GM12878 (cell line): Measurements from ENCODE around the gene RAMACL. TPM values are rescaled to one million over a fixed set of nuclear protein-coding genes. Genes with fewer than 3 reads are reported as not detected.

Experiments
- ATF2 ChIP-seq: IDR thresholded peaks from 2 replicates; pipeline ENCODE4 v1.6.1; 2012; ENCODE audit warnings: low read length, inconsistent platforms
- E2F8 ChIP-seq: fragments of 450-650 bp; IDR thresholded peaks from 2 replicates; pipeline ENCODE4 v1.6.1; 2018; ENCODE audit warnings: mild to moderate bottlenecking, low read depth, moderate library complexity; ENCODE audit not compliant: partially characterized antibody
- FOXM1 ChIP-seq: IDR thresholded peaks from 2 replicates; pipeline ENCODE4 v1.6.1; 2012; ENCODE audit warnings: low read depth, mild to moderate bottlenecking, inconsistent platforms, low read length, moderate library complexity
- GATAD2B ChIP-seq: fragments of 450-650 bp; conservative IDR thresholded peaks from 2 replicates; pipeline ENCODE4 v1.6.1; 2017; ENCODE audit warnings: low read depth, mild to moderate bottlenecking, moderate library complexity
- IRF4 ChIP-seq: IDR thresholded peaks from 2 replicates; pipeline ENCODE4 v1.6.1; 2011; ENCODE audit warnings: low read depth, low read length
- JUNB ChIP-seq: IDR thresholded peaks from 2 replicates; pipeline ENCODE4 v1.6.1; 2016; ENCODE audit warnings: antibody characterized with exemption, mild to moderate bottlenecking
- MAX ChIP-seq: IDR thresholded peaks from 2 replicates; pipeline ENCODE4 v1.6.1; 2012; ENCODE audit warnings: low read depth, low read length, improper control_type of control experiment
- NKRF ChIP-seq: fragments of 450-650 bp; conservative IDR thresholded peaks from 2 replicates; pipeline ENCODE4 v1.6.1; 2017; ENCODE audit warnings: mild to moderate bottlenecking, moderate library complexity
- PAX8 ChIP-seq: fragments of 450-650 bp; IDR thresholded peaks from 2 replicates; pipeline ENCODE4 v1.6.1; 2017; ENCODE audit warnings: mild to moderate bottlenecking, moderate library complexity
- PKNOX1 ChIP-seq: fragments of 450-650 bp; IDR thresholded peaks from 2 replicates; pipeline ENCODE4 v1.6.1; 2016; ENCODE audit warnings: mild to moderate bottlenecking
- POLR2AphosphoS2 ChIP-seq: IDR thresholded peaks from 2 replicates; pipeline ENCODE4 v1.6.1; 2011; ENCODE audit warnings: low read depth, mild to moderate bottlenecking, low read length, improper control_type of control experiment, moderate library complexity
- RAD21 ChIP-seq: IDR thresholded peaks from 2 replicates; pipeline ENCODE4 v1.6.1; 2011; ENCODE audit warnings: mild to moderate bottlenecking, low read depth, low read length, moderate library complexity; ENCODE audit not compliant: insufficient read depth
- RCOR1 ChIP-seq: conservative IDR thresholded peaks from 2 replicates; pipeline ENCODE4 v1.6.1; 2012; ENCODE audit warnings: low read depth, low read length, improper control_type of control experiment
- SIN3A ChIP-seq: IDR thresholded peaks from 2 replicates; pipeline ENCODE4 v1.6.1; 2012; ENCODE audit warnings: low read depth, low read length, improper control_type of control experiment
- SMAD5 ChIP-seq: IDR thresholded peaks from 2 replicates; pipeline ENCODE4 v1.6.1; 2016; ENCODE audit warnings: antibody characterized with exemption, low read depth
- TCF3 ChIP-seq: IDR thresholded peaks from 2 replicates; pipeline ENCODE4 v1.6.1; 2012; ENCODE audit warnings: low read depth, mild to moderate bottlenecking, low read length, borderline replicate concordance; ENCODE audit not compliant: insufficient read depth
- YY1 ChIP-seq: IDR thresholded peaks from 2 replicates; pipeline ENCODE4 v1.6.1; 2011; ENCODE audit warnings: low read depth, mild to moderate bottlenecking, low read length
- ZBED1 ChIP-seq: IDR thresholded peaks from 2 replicates; pipeline ENCODE4 v1.6.1; 2016; ENCODE audit warnings: borderline replicate concordance
- ZBTB11 ChIP-seq: fragments of 450-650 bp; formaldehyde crosslinking; IDR thresholded peaks from 2 replicates; pipeline ENCODE4 v1.5.0; 2022; ENCODE audit warnings: mild to moderate bottlenecking, missing genetic modification characterization
- polyA plus RNA-seq, 11 experiments: library from polyadenylated mRNA; depleted of rRNA in 4 of 11; unstranded in 6 of 11; stranded (reverse) in 5 of 11; fragments of >200 nt; fragmentation: Nextera tagmentation in 4 of 11; fragmentation: Illumina TruSeq in 1 of 11; extraction: Ambion mirVana in 4 of 11; extraction: Trizol in 1 of 11; gene quantifications; 1 replicate in 1 of 11; 2 replicates in 10 of 11; pipeline versions ENCODE4 v1.2.1 to v1.2.3, GENCODE V29; 2011 to 2016; ENCODE audit warnings: inconsistent platforms in 2 of 11, missing spikeins in 2 of 11, low read depth in 1 of 11
- total RNA-seq, 4 experiments: library from RNA; depleted of rRNA in 3 of 4; stranded (reverse); fragments of >200 nt in 3 of 4; fragmentation: Illumina TruSeq in 1 of 4; extraction: Trizol in 1 of 4; gene quantifications; 2 replicates each; pipeline versions ENCODE4 v1.2.1 to v1.2.3, GENCODE V29; 2013 to 2021

RAMACL gene
- total and polyA plus RNA-seq, 10 of the 15 experiments (the other 5 are each of a cell fraction or from before 2014, with no cell fraction given): 0.09 to 1.3 (median 0.31) TPM; not detected in 1

GRCh38 chr6:166587631-166588413 is 1.3 kb upstream of the RAMACL start (continued):
- TF ChIP-seq ATF2 (no peak), TCF3 (peak; percentile 85; the same call in 1 of the 2 replicates), RCOR1 (no peak; the same call in 1 of the 2 replicates), JUNB (no peak), YY1 (0 out of 2 replicates have a peak, but pooled peaks have one; percentile 34), FOXM1 (no peak), RAD21 (no peak), ZBTB11 (CRISPR knock-in tag) (no peak), PKNOX1 (peak; percentile 82), PAX8 (no peak), ZBED1 (no peak), NKRF (no peak), GATAD2B (no peak), SIN3A (no peak), SMAD5 (no peak), IRF4 (peak; percentile 50; the same call in 1 of the 2 replicates), MAX (no peak), E2F8 (no peak), POLR2AphosphoS2 (no peak)
